ES-I3 (cell line): ENCODE results near the gene TXNRD3.
"Not testable (repeated sequence)": the region's sequence is repeated elsewhere in the genome, so short reads cannot be mapped to it uniquely, and the experiment has no call there.

Experiments used
- H3K36me3 ChIP-seq: 2 replicates; pipeline ENCODE4 v1.6.1; 2013; ENCODE audit warnings: mild to moderate bottlenecking, low read length, control low read depth, moderate library complexity; ENCODE audit not compliant: insufficient read depth
- H3K4me1 ChIP-seq: 2 replicates; pipeline ENCODE4 v1.6.1; 2013; ENCODE audit warnings: mild to moderate bottlenecking, control low read depth, low read length; ENCODE audit not compliant: insufficient read depth
- H3K9ac ChIP-seq: 2 replicates; pipeline ENCODE4 v1.6.1; 2013; ENCODE audit warnings: low read depth, mild to moderate bottlenecking, low read length, moderate library complexity
- H3K9me3 ChIP-seq: 2 replicates; pipeline ENCODE4 v1.6.1; 2013; ENCODE audit warnings: mild to moderate bottlenecking, low read length, moderate library complexity; ENCODE audit not compliant: control insufficient read depth, insufficient read depth

TXNRD3 gene

DNA sequence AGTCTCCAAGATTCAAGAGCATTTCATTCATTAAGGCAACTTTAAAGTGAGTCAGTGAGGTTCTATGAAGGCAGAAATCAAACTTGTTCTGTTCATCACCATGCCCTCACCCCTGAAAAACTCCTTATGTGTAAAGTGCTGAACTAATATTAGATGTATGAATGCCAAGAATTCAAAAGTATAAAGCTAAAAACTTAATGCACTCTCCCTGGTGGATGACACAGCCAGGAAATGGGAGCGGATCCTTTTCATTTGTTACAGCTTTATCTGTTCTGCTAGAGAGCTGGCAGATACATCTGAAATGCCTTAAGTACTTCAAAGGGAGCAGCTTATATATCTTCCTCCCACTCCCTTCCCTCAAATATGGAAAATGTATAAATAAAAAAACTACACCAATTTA, 8.2 kb downstream of the TXNRD3 start:
- no peaks in the 10 kb centered on the region for H3K36me3 ChIP-seq
- no peaks in the 10 kb centered on the region for H3K4me1 ChIP-seq
- H3K9me3 ChIP-seq, result no peaks in the 10 kb centered on the region
- H3K9ac ChIP-seq, result no peak overlapping the region

DNA sequence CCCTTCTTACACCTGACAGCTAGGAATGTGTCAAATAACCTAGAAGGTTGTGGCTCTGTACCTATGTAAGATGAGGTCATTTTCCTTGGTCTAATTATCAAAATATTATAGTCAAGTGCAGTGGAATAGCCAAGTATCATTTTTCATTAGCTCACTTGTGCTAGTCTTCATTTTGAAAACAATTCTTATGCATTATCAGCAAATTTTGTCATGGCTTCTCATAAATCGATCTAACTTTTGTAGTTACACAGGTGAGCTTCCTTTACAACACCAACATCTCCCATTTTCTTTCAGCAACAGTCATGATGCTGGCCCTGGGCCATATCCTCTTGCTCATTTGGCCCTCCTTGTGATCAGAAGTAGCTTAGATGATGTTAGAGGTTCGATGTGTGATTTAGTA, 10.3 kb downstream of the TXNRD3 start:
- Histone ChIP-seq H3K9me3 (no peaks in the 10 kb centered on the region), H3K4me1 (no peaks in the 10 kb centered on the region)

DNA sequence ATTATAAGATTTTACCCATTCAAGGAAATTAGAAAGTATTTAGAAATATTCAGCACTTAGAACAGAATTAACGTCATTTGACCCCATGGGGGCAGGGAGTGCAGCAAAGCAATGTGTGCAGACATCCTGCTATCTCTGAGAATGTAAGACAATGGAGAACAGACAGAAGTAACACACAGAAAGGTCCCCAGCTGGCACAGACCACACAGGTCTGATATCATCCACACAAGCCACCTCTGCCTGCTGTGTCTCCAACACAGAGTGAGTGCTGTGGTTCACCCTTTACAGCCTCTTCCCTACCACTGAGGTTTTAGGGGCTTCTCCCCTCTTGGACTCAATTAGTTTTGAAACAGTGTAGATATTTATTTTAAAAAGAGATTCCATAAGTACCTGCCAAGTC, 16.1 kb downstream of the TXNRD3 start:
- Histone ChIP-seq H3K9me3 (no peaks in the 10 kb centered on the region), H3K4me1 (no peaks in the 10 kb centered on the region), H3K9ac (no peak overlapping the region), H3K36me3 (no peaks in the 10 kb centered on the region)

More for the DNA sequence above, 10.3 kb downstream of the TXNRD3 start:
- Histone ChIP-seq H3K9ac (no peak overlapping the region), H3K36me3 (no peaks in the 10 kb centered on the region)

DNA sequence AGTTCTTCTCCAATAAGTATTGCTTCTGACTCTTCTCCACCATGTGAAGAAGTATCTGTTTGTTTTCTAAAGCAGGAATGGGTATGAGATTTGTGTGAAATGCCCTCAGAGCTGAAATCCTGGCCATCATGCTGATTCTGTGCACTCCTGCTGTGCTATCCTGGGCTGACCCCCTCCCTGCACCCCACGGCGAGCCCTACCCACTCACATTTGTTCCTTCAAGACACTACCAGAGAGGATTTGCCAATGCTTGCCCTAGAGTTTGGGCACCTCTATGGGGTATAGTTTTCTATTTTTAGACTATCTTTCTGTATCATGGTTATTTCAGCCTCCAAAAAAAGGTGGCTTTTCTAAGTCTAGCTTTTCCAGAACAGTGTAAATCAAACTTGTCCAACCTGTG, 18.5 kb downstream of the TXNRD3 start:
- H3K9ac ChIP-seq, result no peak overlapping the region
- H3K9me3 ChIP-seq, result no peaks in the 10 kb centered on the region
- H3K36me3 ChIP-seq, result no peaks in the 10 kb centered on the region
- H3K4me1 ChIP-seq, result no peaks in the 10 kb centered on the region

DNA sequence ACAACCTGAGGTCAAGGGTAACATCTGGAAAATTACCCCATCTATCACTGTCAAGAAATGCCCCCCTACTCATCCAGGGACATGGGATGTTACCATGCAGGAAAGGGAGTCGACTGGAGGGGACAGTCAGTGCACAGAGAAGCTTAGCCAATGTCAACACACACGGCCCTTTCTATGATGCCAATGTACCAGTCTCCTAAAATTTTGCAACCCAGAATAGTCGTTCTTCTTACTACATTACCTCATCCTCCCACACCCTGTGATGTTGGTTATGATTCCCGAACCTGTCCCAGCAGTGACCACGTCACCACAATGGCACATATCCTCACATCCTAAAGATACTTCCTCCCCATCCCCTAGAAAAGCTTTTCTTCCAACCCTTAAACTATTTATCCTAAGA, 20.1 kb downstream of the TXNRD3 start:
- Histone ChIP-seq H3K36me3 (no peaks in the 10 kb centered on the region), H3K4me1 (no peaks in the 10 kb centered on the region), H3K9me3 (no peaks in the 10 kb centered on the region), H3K9ac (no peak overlapping the region)

DNA sequence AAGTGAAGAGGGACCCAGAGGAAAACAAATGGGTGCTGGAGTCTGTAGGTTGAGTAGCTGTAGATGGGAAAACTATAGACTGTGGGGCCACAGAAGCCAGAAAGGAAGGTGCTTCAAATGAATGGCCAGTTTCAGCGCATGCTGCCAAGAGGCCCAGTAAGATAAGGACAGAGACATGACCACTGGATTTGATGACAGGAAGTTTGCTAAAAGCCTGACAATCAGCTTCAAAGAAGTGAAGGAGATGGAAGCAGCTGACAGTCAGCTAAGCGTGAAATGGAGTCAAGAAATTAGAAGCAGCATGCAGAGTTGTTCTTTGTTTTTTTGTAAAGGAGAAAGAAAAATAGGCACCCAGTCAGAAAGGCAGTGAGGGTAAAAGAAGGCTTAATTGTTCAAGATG, 24.9 kb downstream of the TXNRD3 start:
- no peaks in the 10 kb centered on the region for H3K36me3 ChIP-seq
- no peaks in the 10 kb centered on the region for H3K9me3 ChIP-seq
- H3K9ac ChIP-seq, result no peak overlapping the region
- no peaks in the 10 kb centered on the region for H3K4me1 ChIP-seq

DNA sequence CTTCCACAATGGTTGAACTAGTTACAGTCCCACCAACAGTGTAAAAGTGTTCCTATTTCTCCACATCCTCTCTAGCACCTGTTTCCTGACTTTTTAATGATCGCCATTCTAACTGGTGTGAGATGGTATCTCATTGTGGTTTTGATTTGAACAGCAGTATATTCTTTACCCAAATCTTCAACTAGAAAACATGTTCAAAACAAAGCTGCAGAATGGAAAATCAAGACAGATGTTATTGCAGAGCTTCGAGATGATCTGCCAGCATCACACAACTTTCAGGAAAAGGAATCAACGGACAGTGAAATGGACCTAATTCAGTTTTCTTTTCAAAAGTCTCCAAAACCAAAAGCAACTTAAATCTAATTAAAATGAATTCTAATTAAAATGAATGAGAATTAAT, 29.2 kb downstream of the TXNRD3 start:
- not testable (repeated sequence) for H3K9ac ChIP-seq, H3K36me3 ChIP-seq, H3K9me3 ChIP-seq, H3K4me1 ChIP-seq

DNA sequence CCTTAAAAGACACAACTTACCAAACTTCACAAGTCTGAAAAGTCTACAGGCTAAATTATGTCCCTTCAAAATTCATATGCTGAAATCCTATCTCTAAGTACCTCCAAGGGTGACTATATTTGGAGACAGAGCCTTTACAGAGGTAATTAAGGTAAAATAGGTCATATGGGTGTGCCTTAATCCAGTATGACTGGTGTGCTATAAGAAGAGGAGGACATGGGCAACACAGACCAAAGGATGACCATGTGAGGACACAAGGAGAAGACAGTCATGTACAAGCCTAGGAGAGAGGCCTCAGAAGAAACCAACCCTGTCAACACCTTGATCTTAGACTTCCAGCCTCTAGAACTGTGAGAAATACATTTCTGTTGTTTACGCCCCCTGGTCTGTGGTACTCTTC, 32.2 kb downstream of the TXNRD3 start:
- no peak overlapping the region for H3K9ac ChIP-seq
- no peaks in the 10 kb centered on the region for H3K36me3 ChIP-seq
- H3K4me1 ChIP-seq, result 0 out of 2 replicates have a peak, but pooled peaks cover 4% of the 10 kb centered on the region
- H3K9me3 ChIP-seq, result no peaks in the 10 kb centered on the region

DNA sequence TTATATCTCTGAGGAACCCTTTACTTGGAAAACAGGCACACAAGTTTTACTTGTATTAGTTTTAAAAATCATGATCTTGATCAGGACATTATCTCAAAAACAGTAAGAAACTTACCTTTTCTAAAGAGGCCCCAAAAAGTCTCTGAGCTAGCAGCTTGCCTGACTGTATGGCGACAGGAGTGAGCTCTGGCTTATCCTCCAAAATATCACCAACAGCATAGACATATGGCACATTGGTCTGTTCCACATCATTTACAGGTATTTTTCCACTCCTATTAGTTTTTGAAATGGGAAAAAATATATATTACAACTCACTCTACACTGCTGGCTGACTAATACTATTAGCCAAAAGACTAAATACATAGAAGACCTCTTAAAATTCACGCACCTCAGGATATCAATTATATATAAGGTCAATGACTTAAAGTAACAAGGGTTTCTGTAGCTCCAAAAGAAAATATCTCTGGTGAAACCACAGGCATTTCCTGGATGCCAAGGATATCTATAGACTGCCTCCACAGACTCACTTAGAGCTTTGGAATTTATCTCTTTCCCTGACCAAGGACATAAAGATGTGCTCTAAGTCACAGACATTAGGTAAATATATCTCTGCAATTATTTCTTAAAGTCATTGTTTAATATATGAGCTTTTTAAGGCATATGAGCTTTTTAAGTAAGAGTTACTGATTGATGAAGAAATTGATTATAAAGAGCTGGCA, 33.1 kb downstream of the TXNRD3 start:
- no peak overlapping the region for H3K9ac ChIP-seq
- H3K36me3 ChIP-seq, result no peaks in the 10 kb centered on the region

DNA sequence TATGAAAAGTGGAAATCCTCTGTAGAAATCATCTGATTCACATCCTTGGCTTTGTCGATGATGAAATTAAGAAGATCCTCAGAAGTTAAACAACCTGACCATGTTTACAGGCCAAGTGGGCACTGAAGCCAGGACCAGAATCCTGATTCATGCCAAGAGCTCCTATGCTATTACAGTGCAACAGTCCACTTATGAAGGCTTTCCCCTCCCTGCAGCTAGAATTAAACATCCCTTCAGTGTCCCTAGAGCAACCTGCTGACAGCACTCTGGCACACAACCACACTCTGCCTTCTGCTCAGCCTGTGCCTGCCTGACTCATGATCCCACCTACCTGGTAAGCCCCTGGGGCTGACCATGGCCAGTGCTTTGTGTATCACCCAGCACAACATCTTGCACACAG, 33.8 kb downstream of the TXNRD3 start:
- Histone ChIP-seq H3K4me1 (0 out of 2 replicates have a peak, but pooled peaks cover 4% of the 10 kb centered on the region), H3K9me3 (no peaks in the 10 kb centered on the region), H3K9ac (no peak overlapping the region), H3K36me3 (no peaks in the 10 kb centered on the region)

More for the DNA sequence above, 33.1 kb downstream of the TXNRD3 start:
- no peaks in the 10 kb centered on the region for H3K9me3 ChIP-seq
- 0 out of 2 replicates have a peak, but pooled peaks cover 4% of the 10 kb centered on the region for H3K4me1 ChIP-seq

DNA sequence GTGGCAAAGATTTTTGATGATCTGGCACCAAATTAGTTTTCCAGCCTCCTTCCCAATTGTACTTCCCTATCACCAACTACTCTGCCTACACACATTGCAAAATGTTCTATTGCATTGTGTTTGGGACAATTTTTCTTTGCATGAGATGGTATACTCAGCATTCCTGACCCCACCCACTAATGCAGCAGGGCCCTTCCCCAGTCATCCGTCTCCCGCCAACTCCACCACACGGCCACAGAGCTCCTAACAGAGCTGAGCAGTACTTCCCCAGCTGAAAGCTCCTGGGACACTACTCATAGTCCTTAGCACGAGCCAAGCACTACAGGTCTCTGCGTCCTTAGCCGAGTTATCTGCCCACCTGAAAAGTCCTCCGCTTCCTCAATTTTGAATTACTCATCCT, 34.2 kb downstream of the TXNRD3 start:
- H3K36me3 ChIP-seq, result no peaks in the 10 kb centered on the region
- H3K9me3 ChIP-seq, result no peaks in the 10 kb centered on the region
- H3K4me1 ChIP-seq, result 0 out of 2 replicates have a peak, but pooled peaks cover 4% of the 10 kb centered on the region
- no peak overlapping the region for H3K9ac ChIP-seq

DNA sequence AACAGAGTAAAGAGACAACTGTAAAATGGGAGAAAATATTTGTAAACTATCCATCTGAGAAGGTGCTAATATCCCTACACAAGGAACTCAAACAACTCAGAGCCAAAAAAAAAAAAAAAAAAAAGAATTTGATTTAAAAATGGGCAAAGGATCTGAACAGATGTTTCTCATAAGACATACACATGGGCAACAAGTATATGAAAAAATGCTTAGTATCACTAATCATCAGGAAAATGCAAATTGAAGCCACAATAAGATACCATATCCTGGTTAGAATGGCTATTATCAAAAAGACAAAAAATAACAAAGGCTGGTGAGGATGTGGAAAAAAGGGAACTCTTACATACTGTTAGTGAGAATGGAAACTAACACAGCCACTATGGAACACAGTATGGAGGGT, 36.2 kb downstream of the TXNRD3 start:
- Histone ChIP-seq H3K4me1 (0 out of 2 replicates have a peak, but pooled peaks cover 4% of the 10 kb centered on the region), H3K36me3 (no peaks in the 10 kb centered on the region), H3K9me3 (no peaks in the 10 kb centered on the region), H3K9ac (no peak overlapping the region)

DNA sequence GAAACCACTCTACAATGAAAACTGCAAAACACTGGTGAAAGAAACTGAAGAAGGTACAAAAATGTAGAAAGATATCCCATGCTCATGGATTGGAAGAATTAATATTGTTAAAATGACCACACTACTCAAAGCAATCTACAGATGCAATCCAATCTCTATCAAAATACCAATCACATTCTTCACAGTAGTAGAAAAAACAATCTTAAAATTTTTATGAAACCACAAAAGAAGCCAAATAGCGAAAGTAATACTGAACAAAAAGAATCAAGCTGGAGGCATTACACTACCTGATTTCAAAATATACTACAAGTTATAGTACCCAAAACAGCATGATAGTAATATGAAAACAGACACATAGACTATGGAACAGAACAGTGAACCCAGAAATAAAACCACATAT, 36.9 kb downstream of the TXNRD3 start:
- H3K9ac ChIP-seq, result no peak overlapping the region
- 0 out of 2 replicates have a peak, but pooled peaks cover 4% of the 10 kb centered on the region for H3K4me1 ChIP-seq
- no peaks in the 10 kb centered on the region for H3K9me3 ChIP-seq
- no peaks in the 10 kb centered on the region for H3K36me3 ChIP-seq

DNA sequence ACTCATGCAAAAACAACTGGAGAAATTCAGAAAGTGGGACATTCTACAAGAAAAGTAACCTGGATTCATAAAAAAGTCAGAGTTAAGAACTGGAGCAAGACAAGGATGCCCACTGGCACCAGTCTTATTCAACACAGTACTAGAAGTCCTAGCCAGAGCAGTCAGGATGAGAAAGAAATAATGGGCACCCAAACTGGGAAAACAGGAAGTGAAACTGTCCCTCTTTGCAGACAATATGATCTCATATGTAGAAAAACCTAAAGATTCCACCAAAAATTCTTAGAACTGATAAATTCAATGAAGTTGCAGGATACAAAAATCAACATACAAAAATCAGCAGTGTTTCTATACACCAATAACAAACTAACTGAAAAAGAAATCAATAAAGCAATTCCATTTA, 37.4 kb downstream of the TXNRD3 start:
- Histone ChIP-seq H3K9me3 (no peaks in the 10 kb centered on the region), H3K4me1 (0 out of 2 replicates have a peak, but pooled peaks cover 4% of the 10 kb centered on the region), H3K9ac (no peak overlapping the region), H3K36me3 (no peaks in the 10 kb centered on the region)

DNA sequence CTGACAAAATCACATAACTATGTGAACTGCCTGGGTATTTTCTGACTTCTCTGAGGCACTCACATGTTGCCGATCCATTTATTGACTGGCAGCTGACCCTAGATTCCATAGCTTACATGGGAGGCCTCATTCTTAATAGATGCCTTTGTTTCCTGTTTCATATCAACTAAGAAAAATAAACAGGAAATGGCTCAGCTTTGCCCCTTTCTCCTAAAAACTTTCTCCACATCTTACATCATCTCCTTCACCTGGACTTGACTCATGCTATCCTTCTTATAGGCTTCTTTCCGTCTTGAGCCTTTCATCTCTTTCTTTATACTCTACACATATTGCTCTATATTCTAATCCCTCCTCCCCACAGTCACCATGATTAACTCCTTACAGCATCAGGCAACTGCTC, 38.0 kb downstream of the TXNRD3 start:
- Histone ChIP-seq H3K36me3 (no peaks in the 10 kb centered on the region), H3K9me3 (no peaks in the 10 kb centered on the region), H3K9ac (no peak overlapping the region), H3K4me1 (0 out of 2 replicates have a peak, but pooled peaks cover 4% of the 10 kb centered on the region)
